HS-27A (cell line): ENCODE results near the gene SNTG2.

Experiments used
- DNase-seq: peaks from one replicate; pipeline ENCODE4 v3.0.0-alpha.2; 2012; ENCODE audit warnings: low read depth, missing footprints

The SNTG2 gene

GRCh38 chr2:1283020-1283801 is 332.6 kb downstream of the SNTG2 start:
- DNase-seq: no peak

DNA sequence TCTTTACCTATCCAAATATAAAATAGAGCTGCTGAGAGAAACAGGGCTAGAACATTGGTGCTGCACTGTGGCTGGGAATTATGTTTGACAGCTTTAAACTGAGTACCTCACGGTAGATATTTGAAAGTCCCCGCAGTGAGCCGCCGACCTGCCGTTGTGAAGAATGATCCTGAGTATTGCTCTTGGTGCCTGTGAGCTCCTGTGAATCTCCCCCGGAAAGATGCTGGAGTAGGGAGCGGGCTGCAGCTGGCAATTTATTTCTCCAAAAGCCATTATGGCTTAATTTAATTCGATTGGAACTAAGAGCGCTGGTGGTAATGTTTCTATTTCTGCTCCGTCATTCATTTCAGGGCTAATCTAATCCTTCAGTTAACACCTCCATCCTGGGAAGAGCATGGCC is 333.2 kb downstream of the SNTG2 start:
- no peak for DNase-seq

GRCh38 chr2:1286929-1287328 is 336.3 kb downstream of the SNTG2 start:
- DNase-seq: no peak

DNA sequence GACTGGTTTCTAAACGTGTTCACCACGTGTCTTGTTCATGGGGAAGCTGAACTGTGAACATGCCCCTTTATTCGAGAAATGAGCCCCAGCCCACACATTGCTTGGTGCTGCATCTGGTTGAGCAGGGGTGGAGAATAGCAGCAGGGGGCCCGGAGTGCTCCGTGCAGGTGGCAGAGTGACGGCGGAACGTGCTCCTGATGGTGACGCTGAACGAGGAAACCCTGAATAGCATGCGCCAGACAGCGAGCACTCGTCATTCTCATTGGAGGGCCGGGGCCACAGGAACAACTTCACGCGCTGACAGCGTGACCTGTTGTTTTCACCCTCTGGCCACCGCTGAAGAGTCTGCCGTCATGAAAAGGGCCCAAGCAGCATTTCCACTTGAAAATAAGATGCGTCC is 336.8 kb downstream of the SNTG2 start:
- DNase-seq: no peak

- no peak for DNase-seq
These were observed 344.3 kb downstream of the SNTG2 start for GRCh38 chr2:1294900-1295299.

DNA sequence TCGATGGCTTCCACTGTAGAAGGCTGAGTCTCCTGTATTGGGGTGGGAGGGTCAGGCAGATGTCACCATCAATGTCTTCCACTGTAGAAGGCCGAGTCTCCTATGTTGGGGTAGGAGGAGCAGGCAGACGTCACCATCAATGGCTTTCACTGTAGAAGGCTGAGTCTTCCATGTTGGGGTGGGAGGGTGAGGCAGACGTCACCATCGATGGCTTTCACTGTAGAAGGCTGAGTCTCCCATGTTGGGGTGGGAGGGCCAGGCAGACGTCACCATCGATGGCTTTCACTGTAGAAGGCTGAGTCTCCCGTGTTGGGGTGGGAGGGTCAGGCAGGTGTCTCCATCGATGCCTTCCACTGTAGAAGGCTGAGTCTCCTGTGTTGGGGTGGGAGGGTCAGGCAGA is 345.1 kb downstream of the SNTG2 start:
- DNase-seq: no peak

GRCh38 chr2:1297372-1298159 is 346.9 kb downstream of the SNTG2 start:
- DNase-seq: no peak

DNA sequence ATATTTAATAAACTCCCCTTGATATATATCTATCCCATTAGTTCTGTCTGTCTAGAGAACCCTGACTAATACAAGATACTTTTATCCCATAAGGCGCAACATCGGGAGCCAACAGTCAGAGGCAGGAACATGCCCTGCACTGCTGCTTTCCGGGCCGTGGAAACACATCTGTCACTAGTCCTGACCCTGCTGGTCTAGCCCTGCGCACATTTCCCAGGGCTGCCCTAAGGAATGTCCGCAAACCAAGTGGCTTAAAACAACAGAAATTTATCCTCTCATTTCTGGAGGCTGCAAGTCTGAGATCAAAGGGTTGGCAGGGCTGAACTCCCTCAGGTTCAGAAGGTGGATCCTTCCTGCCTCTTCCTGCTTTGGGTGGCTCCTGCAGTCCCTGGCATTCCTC is 348.4 kb downstream of the SNTG2 start:
- no peak for DNase-seq

DNA sequence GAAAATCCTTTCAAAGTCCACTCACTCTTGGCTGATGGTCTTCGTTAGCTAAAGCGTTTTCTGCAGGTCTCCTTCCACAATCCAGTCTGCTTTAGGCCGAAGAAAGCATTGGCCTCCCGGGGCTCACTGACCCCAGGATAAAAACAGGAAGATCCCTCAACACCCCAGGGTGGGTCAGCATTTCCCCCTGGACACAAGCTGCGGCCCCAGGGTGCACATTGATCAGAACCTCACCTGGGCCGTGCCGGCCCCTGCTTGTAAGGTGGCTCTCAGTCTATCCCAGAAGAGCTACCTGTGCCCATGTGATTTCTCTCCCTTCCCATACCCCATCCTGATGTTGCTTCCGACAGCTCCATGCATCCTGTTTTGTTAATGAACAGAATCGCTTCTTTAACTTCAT is 349.6 kb downstream of the SNTG2 start:
- no peak for DNase-seq

- no peak for DNase-seq
These were observed 350.4 kb downstream of the SNTG2 start for GRCh38 chr2:1301056-1301455.

GRCh38 chr2:1305342-1306013 is 354.8 kb downstream of the SNTG2 start:
- DNase-seq: no peak

GRCh38 chr2:1306014-1306686 is 355.5 kb downstream of the SNTG2 start:
- no peak for DNase-seq

- no peak for DNase-seq
These were observed 356.3 kb downstream of the SNTG2 start for GRCh38 chr2:1306687-1307516.

- no peak for DNase-seq
These were observed 357.0 kb downstream of the SNTG2 start for GRCh38 chr2:1307670-1308069.

DNA sequence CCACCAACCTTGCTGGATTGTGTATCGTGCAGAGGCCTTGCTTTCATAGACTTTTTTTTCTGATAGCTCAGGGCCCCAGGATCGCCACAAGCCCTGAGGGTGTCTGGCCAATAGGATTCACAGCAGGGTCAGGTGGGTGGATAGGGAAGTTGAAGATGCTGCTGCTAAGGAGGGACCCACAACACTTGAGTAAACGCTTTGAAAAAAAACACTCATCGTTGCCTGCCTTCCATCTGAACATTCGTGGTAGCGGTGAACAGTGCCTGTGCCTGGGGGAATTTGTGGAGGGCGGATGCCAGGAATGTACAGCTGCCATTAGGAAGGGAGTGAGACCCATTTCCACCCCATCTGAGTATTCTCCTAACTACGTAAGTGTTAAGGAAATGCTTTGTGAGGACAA is 358.0 kb downstream of the SNTG2 start:
- no peak for DNase-seq

- no peak for DNase-seq
These were observed 358.9 kb downstream of the SNTG2 start for GRCh38 chr2:1309507-1309906.

GRCh38 chr2:1310202-1310601 is 359.6 kb downstream of the SNTG2 start:
- DNase-seq: no peak

- DNase-seq: no peak
These were observed 360.2 kb downstream of the SNTG2 start for GRCh38 chr2:1310866-1311265.

DNA sequence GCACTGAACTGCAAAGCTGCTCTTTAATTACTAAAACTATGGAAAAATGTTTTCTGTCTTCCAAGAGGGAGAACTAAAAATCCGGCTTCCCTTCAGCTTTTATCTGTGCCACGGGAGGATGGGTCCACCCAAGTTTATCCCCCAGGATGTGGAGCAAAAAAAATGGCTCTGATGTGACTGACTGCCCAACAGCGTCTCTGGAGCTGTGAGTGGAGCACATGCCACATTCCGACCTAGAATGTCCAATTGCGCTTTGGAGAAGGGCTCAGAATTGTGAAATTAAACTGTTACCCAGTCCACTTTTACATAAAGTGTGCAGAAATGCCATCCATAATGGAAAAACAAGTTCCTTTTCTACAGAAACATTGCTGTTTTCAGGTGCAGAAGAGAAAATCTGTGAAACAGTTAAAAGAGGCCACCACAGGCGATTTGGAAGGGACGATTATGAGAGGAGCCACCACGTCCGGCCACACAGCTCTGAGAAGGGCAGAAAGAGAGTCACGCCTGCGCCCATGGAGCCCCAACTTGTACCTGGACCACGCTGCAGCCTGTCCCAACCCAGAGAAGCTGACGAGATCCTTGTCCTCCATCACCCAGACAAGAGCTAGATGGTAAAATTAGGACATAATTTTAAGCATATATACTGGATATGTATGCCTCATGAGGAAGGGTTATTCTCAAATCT is 362.7 kb downstream of the SNTG2 start:
- DNase-seq: no peak

- no peak for DNase-seq
These were observed 363.6 kb downstream of the SNTG2 start for GRCh38 chr2:1314254-1314653.
